ENCODE results near the gene GAB1. TPM values are rescaled to one million over a fixed set of nuclear protein-coding genes. Genes with fewer than 3 reads are reported as not detected.

The GAB1 gene
- total RNA-seq, 1 experiment from 2014 or later, result 26.7 TPM

DNA sequence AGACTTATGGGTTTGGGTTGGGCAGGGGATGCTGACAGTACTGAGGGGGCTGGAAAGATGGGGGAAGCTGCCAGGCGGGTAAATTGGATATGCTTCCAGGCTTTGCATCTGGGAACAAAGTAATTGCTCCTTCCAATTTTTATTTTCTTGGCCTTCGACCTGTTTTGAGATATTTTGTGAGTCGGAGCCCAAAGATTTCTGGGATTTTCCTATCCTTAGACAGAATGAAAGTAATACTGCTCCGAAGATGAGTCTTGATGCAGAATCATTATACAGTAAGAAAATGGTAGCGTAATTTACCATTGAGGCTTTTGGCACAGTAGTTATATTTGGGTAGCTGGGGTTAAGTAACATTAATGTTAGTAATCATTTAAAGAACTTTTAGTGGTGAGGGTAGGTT, 178.2 kb downstream of the GAB1 start:
- in situ Hi-C loops (cut with HindIII; ENCODE audit: low sequenced_read_pairs), result no loop called here
- DNase-seq (ENCODE audit: low spot score), result no peak

DNA sequence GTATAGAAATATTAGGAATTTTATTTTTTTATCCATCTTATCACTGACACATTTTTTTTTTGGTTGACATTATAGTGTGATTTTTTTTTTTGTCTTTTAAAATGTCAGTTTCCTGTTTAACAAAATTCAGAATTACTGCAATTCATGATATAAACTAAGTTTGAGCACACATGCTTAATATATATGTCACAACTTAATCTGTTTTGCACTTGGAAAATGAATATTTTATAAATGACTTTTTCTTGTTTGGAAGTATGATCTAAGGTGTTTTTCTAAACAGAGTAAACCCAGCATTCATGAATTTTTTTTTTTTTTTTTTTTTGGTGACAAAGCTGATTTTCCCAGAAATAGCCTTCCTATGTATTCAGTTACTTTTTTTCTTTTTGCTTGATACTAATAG, 179.2 kb downstream of the GAB1 start:
- in situ Hi-C loops (cut with HindIII; ENCODE audit: low sequenced_read_pairs), result no loop called here
- DNase-seq (ENCODE audit: low spot score), result no peak

DNA sequence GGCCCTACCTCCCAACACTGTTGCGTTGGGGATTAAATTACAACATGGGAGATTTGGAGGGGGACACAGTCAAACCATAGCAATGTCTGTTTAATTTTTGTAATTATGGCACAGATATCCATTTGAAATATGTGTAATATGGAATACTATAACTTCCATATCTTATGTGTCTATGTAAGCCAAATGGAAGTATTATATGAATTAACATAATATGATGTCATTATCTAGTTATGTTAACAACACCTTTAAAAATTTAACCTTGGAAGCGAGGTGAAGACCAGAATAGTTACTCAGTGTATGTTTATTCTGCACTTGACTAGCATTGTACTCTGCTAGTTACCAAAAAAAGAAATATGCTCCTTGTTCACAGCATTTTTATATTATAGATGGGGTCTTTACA, 181.1 kb downstream of the GAB1 start:
- no peak for DNase-seq (ENCODE audit: low spot score)
- in situ Hi-C loops (cut with HindIII; ENCODE audit: low sequenced_read_pairs), result no loop called here

Other genes starting within 250 kb of the GAB1 start
- gene USP38, start 152.0 kb upstream of the GAB1 start, total RNA-seq (2014; rRNA removed; shearing (Covaris generic)), result 9.1 and 14.1 TPM in 2 replicates
- 58.3 and 63.1 TPM in 2 replicates for gene SMARCA5, start 176.8 kb downstream of the GAB1 start, total RNA-seq (2014; rRNA removed; shearing (Covaris generic))

All from G401 (cell line).